Tibial nerve (tissue), 4 donors: ENCODE measurements around the gene OSBPL3. TPM values are rescaled to one million over a fixed set of nuclear protein-coding genes. Genes with fewer than 3 reads are reported as not detected.

Experiments used
- DNase-seq, 2 donors: peaks; one replicate each; pipeline ENCODE4 v3.0.0-alpha.2; 2019; ENCODE audit warnings: low spot score in 2 of 2
- H3K27ac ChIP-seq, 4 donors: fragments of 200-600 bp; sonication (generic) in 3 of 4; one replicate each; pipeline ENCODE4 v1.5.1; 2017 to 2019; ENCODE audit warnings: mild to moderate bottlenecking in 1 of 4
- H3K27me3 ChIP-seq, 2 donors: fragments of 200-600 bp; sonication (generic) in 1 of 2; one replicate each; pipeline versions ENCODE4 v1.5.1 to v1.6.0; 2017 to 2019
- H3K36me3 ChIP-seq, 3 donors: fragments of 200-600 bp; sonication (generic); one replicate each; pipeline ENCODE4 v1.5.1; 2018 to 2019
- H3K4me1 ChIP-seq, 4 donors: fragments of 200-600 bp; sonication (generic) in 3 of 4; one replicate each; pipeline ENCODE4 v1.5.1; 2017 to 2019
- H3K4me3 ChIP-seq, 4 donors: fragments of 200-600 bp; sonication (generic) in 3 of 4; one replicate each; pipeline ENCODE4 v1.5.1; 2017 to 2019; ENCODE audit warnings: mild to moderate bottlenecking in 1 of 4, moderate library complexity in 1 of 4
- H3K9me3 ChIP-seq, 4 donors: fragments of 200-600 bp; sonication (generic) in 3 of 4; one replicate each; pipeline ENCODE4 v1.5.1; 2017 to 2019
- CTCF ChIP-seq, 5 experiments: fragments of 200-600 bp in 3 of 5; fragments of 450-650 bp in 2 of 5; sonication (generic) in 3 of 5; IDR thresholded peaks; one replicate each; pipeline ENCODE4 v1.5.1; 2016 to 2019; ENCODE audit warnings: antibody characterized with exemption in 5 of 5, mild to moderate bottlenecking in 3 of 5, moderate library complexity in 2 of 5
- EP300 ChIP-seq, 2 donors: sonication (generic); formaldehyde crosslinking; IDR thresholded peaks; one replicate each; pipeline ENCODE4 v1.6.1; 2017; ENCODE audit warnings: antibody characterized with exemption in 2 of 2, mild to moderate bottlenecking in 1 of 2
- POLR2A ChIP-seq, 2 donors: fragments of 450-650 bp; IDR thresholded peaks; one replicate each; pipeline ENCODE4 v1.6.1; 2017; ENCODE audit warnings: antibody characterized with exemption in 2 of 2, mild to moderate bottlenecking in 2 of 2, moderate library complexity in 2 of 2
- WGBS, 2 donors: methylation state at CpG; one replicate each; pipeline ENCODE4 v1.1.5; 2018; 5-methylcytosine and 5-hydroxymethylcytosine counted together
- total RNA-seq, 4 donors: library from RNA; depleted of rRNA; stranded (reverse); fragments of >200 nt; gene quantifications; one replicate each; pipeline ENCODE4 v1.1.0, GENCODE V29; 2016

The OSBPL3 gene
- total RNA-seq, 4 donors from 2014 or later = 1.6 to 7.3 (median 5.3) TPM

GRCh38 chr7:24922099-24922773 lies 57.7 kb downstream of the OSBPL3 start:
- H3K9me3 ChIP-seq = no peaks in the 10 kb centered on the region
- no peak overlapping the region for H3K4me3 ChIP-seq
- no peak overlapping the region for H3K27ac ChIP-seq
- no peak for DNase-seq
- WGBS, 2 donors = 72 to 80% methylated on average over 5 of the region's 5 CpGs
- H3K27me3 ChIP-seq = no peaks in the 10 kb centered on the region
- H3K36me3 ChIP-seq = no peaks in the 10 kb centered on the region
- H3K4me1 ChIP-seq = peaks cover 0 to 14% (median 0%) of the 10 kb centered on the region in 4 donors
- no peak for TF ChIP-seq CTCF (IDR thresholded peaks at IDR 0.05)
- no peak for TF ChIP-seq EP300 (IDR thresholded peaks at IDR 0.05)
- TF ChIP-seq POLR2A (IDR thresholded peaks at IDR 0.05) = no peak

GRCh38 chr7:24921362-24921679 lies 58.7 kb downstream of the OSBPL3 start:
- no peaks in the 10 kb centered on the region for H3K27me3 ChIP-seq
- peaks cover 0 to 14% (median 0%) of the 10 kb centered on the region in 4 donors for H3K4me1 ChIP-seq
- TF ChIP-seq CTCF (IDR thresholded peaks at IDR 0.05) (no peak), EP300 (IDR thresholded peaks at IDR 0.05) (no peak), POLR2A (IDR thresholded peaks at IDR 0.05) (no peak)
- H3K36me3 ChIP-seq = no peaks in the 10 kb centered on the region
- WGBS, 2 donors = 66 to 70% methylated on average over 3 of the region's 3 CpGs
- H3K27ac ChIP-seq = no peak overlapping the region
- H3K4me3 ChIP-seq = no peak overlapping the region
- no peaks in the 10 kb centered on the region for H3K9me3 ChIP-seq
- no peak for DNase-seq

- 68 to 77% methylated on average over 3 of the region's 3 CpGs for WGBS, 2 donors
- Histone ChIP-seq H3K9me3 (no peaks in the 10 kb centered on the region), H3K27ac (no peak overlapping the region), H3K27me3 (no peaks in the 10 kb centered on the region), H3K4me3 (no peak overlapping the region), H3K4me1 (peaks cover 0 to 14% (median 0%) of the 10 kb centered on the region in 4 donors), H3K36me3 (no peaks in the 10 kb centered on the region)
- no peak for DNase-seq
- no peak for TF ChIP-seq CTCF (IDR thresholded peaks at IDR 0.05)
- no peak for TF ChIP-seq EP300 (IDR thresholded peaks at IDR 0.05)
- no peak for TF ChIP-seq POLR2A (IDR thresholded peaks at IDR 0.05)
These were observed 59.3 kb downstream of the OSBPL3 start for GRCh38 chr7:24920451-24921361.

GRCh38 chr7:24917510-24918239 lies 62.3 kb downstream of the OSBPL3 start:
- Histone ChIP-seq H3K9me3 (no peaks in the 10 kb centered on the region), H3K36me3 (no peaks in the 10 kb centered on the region), H3K27me3 (no peaks in the 10 kb centered on the region), H3K27ac (no peak overlapping the region), H3K4me1 (peaks cover 0 to 12% (median 0%) of the 10 kb centered on the region in 4 donors), H3K4me3 (no peak overlapping the region)
- no peak for DNase-seq
- 73 to 77% methylated on average over 3 of the region's 3 CpGs for WGBS, 2 donors
- TF ChIP-seq CTCF (IDR thresholded peaks at IDR 0.05) (no peak), EP300 (IDR thresholded peaks at IDR 0.05) (no peak), POLR2A (IDR thresholded peaks at IDR 0.05) (no peak)
